ENCODE data around the gene UBAP1.
"Not testable (repeated sequence)": the region's sequence is repeated elsewhere in the genome, so short reads cannot be mapped to it uniquely, and the experiment has no call there.

The UBAP1 gene

DNA sequence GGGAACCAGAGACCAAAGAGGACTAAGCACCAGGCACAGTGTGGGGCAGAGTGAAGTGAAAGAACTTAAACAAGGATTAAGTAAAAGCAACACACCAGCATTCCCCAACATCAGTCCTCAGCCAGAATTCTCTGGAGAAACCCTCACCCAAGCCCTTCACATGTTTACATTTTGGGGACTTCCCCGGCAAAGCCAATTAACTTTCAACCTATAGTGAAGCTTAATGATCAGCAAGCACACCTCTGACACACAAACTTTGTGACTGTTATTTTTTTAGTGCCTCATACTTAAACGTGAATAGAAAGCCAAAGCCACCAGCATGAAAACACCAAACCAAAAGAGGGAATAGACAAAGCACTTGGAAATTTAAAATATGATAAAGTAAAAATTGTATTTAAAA, 94.7 kb downstream of the UBAP1 start:
- not testable (repeated sequence) for H2BK15ac ChIP-seq (ENCODE audit: low read depth, poor library complexity, severe bottlenecking); H4K91ac ChIP-seq (ENCODE audit: low read length); H3K9ac ChIP-seq (ENCODE audit: low read length); H3K14ac ChIP-seq (ENCODE audit: low read length in 2 of 2); H3K4me1 ChIP-seq (ENCODE audit: control insufficient read depth, insufficient read depth, low read depth, low read length); H2BK120ac ChIP-seq (ENCODE audit: low read depth, low read length); H2BK5ac ChIP-seq (ENCODE audit: low read depth, low read length, poor library complexity, severe bottlenecking); H2AFZ ChIP-seq (ENCODE audit: low read depth, low read length); H3K18ac ChIP-seq (ENCODE audit: low read depth in 1 of 2, low read length in 2 of 2); H3K36me3 ChIP-seq (ENCODE audit: control insufficient read depth in 1 of 2, insufficient read depth in 2 of 2, low read depth in 1 of 2, low read length in 2 of 2); H2BK12ac ChIP-seq (ENCODE audit: low read length in 2 of 2); H3K4me2 ChIP-seq (ENCODE audit: low read length, poor library complexity, severe bottlenecking); DNase-seq; H2AK5ac ChIP-seq (ENCODE audit: low read length, severe bottlenecking); H3K4me3 ChIP-seq (ENCODE audit: insufficient read depth in 1 of 2, low read depth in 1 of 2, low read length in 2 of 2); H3K23ac ChIP-seq (ENCODE audit: low read length in 2 of 2); H3K4ac ChIP-seq (ENCODE audit: low read depth in 1 of 2, low read length in 2 of 2); H4K8ac ChIP-seq (ENCODE audit: low read length); H3K27me3 ChIP-seq (ENCODE audit: control insufficient read depth in 1 of 2, insufficient read depth in 1 of 2, low read length in 2 of 2); H3K9me3 ChIP-seq (ENCODE audit: control insufficient read depth, low read length); H3K27ac ChIP-seq (ENCODE audit: low read length, poor library complexity, severe bottlenecking); H3K79me1 ChIP-seq (replicated peaks; ENCODE audit: low read length, poor library complexity, severe bottlenecking)
- WGBS, result no CpG with 5 or more reads among the region's 2 CpGs

GRCh38 chr9:34275811-34276210, 97.0 kb downstream of the UBAP1 start:
- H3K9me3 ChIP-seq (ENCODE audit: control insufficient read depth, low read length), result no peaks in the 10 kb centered on the region
- no peak overlapping the region for H2AFZ ChIP-seq (ENCODE audit: low read depth, low read length)
- H3K4me3 ChIP-seq (ENCODE audit: insufficient read depth in 1 of 2, low read depth in 1 of 2, low read length in 2 of 2), result no peak overlapping the region
- no peak overlapping the region for H2BK15ac ChIP-seq (ENCODE audit: low read depth, poor library complexity, severe bottlenecking)
- H3K4ac ChIP-seq (ENCODE audit: low read depth in 1 of 2, low read length in 2 of 2), result no peak overlapping the region
- H3K9ac ChIP-seq (ENCODE audit: low read length), result no peak overlapping the region
- no peak overlapping the region for H4K8ac ChIP-seq (ENCODE audit: low read length)
- H3K4me1 ChIP-seq (ENCODE audit: control insufficient read depth, insufficient read depth, low read depth, low read length), result no peaks in the 10 kb centered on the region
- no peak overlapping the region for H3K18ac ChIP-seq (ENCODE audit: low read depth in 1 of 2, low read length in 2 of 2)
- no peak for DNase-seq
- H3K27me3 ChIP-seq (ENCODE audit: control insufficient read depth in 1 of 2, insufficient read depth in 1 of 2, low read length in 2 of 2), result no peaks in the 10 kb centered on the region
- H3K23ac ChIP-seq (ENCODE audit: low read length in 2 of 2), result no peak overlapping the region
- no peaks in the 10 kb centered on the region for H3K36me3 ChIP-seq (ENCODE audit: control insufficient read depth in 1 of 2, insufficient read depth in 2 of 2, low read depth in 1 of 2, low read length in 2 of 2)
- no peak overlapping the region for H2BK5ac ChIP-seq (ENCODE audit: low read depth, low read length, poor library complexity, severe bottlenecking)
- H2BK12ac ChIP-seq (ENCODE audit: low read length in 2 of 2), result no peak overlapping the region
- H4K91ac ChIP-seq (ENCODE audit: low read length), result no peak overlapping the region
- 98% methylated on average over 6 of the region's 6 CpGs for WGBS
- H3K79me1 ChIP-seq (replicated peaks; ENCODE audit: low read length, poor library complexity, severe bottlenecking), result no peaks in the 10 kb centered on the region
- no peak overlapping the region for H3K4me2 ChIP-seq (ENCODE audit: low read length, poor library complexity, severe bottlenecking)
- H3K27ac ChIP-seq (ENCODE audit: low read length, poor library complexity, severe bottlenecking), result no peak overlapping the region
- H2AK5ac ChIP-seq (ENCODE audit: low read length, severe bottlenecking), result no peak overlapping the region
- H2BK120ac ChIP-seq (ENCODE audit: low read depth, low read length), result no peak overlapping the region
- H3K14ac ChIP-seq (ENCODE audit: low read length in 2 of 2), result no peak overlapping the region

DNA sequence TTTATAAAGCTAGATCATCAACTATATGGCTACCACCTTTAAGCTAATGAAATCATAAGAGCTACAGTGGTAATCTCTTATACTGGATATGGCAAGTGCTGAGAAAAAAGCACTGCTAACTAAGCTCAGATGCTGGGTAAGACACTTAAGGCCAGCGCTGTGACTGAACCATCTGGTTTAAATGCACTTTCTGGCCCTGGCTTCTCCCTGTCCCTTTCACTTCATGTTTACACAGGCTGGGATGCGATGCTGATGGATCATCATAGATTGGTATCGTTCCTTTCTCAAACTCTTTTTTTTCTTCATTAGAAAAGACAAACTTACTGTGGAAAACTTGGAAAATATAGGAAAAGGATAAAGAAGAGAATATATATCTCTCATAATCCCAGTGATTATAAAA, 97.9 kb downstream of the UBAP1 start:
- H3K36me3 ChIP-seq (ENCODE audit: control insufficient read depth in 1 of 2, insufficient read depth in 2 of 2, low read depth in 1 of 2, low read length in 2 of 2), result no peaks in the 10 kb centered on the region
- no peak overlapping the region for H2BK5ac ChIP-seq (ENCODE audit: low read depth, low read length, poor library complexity, severe bottlenecking)
- no peak overlapping the region for H3K14ac ChIP-seq (ENCODE audit: low read length in 2 of 2)
- no peak overlapping the region for H3K27ac ChIP-seq (ENCODE audit: low read length, poor library complexity, severe bottlenecking)
- no peak overlapping the region for H4K91ac ChIP-seq (ENCODE audit: low read length)
- H3K9me3 ChIP-seq (ENCODE audit: control insufficient read depth, low read length), result no peaks in the 10 kb centered on the region
- H4K8ac ChIP-seq (ENCODE audit: low read length), result no peak overlapping the region
- no peak overlapping the region for H3K4ac ChIP-seq (ENCODE audit: low read depth in 1 of 2, low read length in 2 of 2)
- no peak overlapping the region for H2AFZ ChIP-seq (ENCODE audit: low read depth, low read length)
- H2BK12ac ChIP-seq (ENCODE audit: low read length in 2 of 2), result no peak overlapping the region
- no peaks in the 10 kb centered on the region for H3K4me1 ChIP-seq (ENCODE audit: control insufficient read depth, insufficient read depth, low read depth, low read length)
- H2BK120ac ChIP-seq (ENCODE audit: low read depth, low read length), result no peak overlapping the region
- no peak overlapping the region for H3K4me2 ChIP-seq (ENCODE audit: low read length, poor library complexity, severe bottlenecking)
- no peaks in the 10 kb centered on the region for H3K27me3 ChIP-seq (ENCODE audit: control insufficient read depth in 1 of 2, insufficient read depth in 1 of 2, low read length in 2 of 2)
- WGBS, result 100% methylated on average over 1 of the region's 3 CpGs
- DNase-seq, result no peak
- no peak overlapping the region for H3K4me3 ChIP-seq (ENCODE audit: insufficient read depth in 1 of 2, low read depth in 1 of 2, low read length in 2 of 2)
- H2BK15ac ChIP-seq (ENCODE audit: low read depth, poor library complexity, severe bottlenecking), result no peak overlapping the region
- no peak overlapping the region for H3K23ac ChIP-seq (ENCODE audit: low read length in 2 of 2)
- H3K9ac ChIP-seq (ENCODE audit: low read length), result no peak overlapping the region
- no peak overlapping the region for H2AK5ac ChIP-seq (ENCODE audit: low read length, severe bottlenecking)
- H3K18ac ChIP-seq (ENCODE audit: low read depth in 1 of 2, low read length in 2 of 2), result no peak overlapping the region
- no peaks in the 10 kb centered on the region for H3K79me1 ChIP-seq (replicated peaks; ENCODE audit: low read length, poor library complexity, severe bottlenecking)

- no peak overlapping the region for H3K27ac ChIP-seq (ENCODE audit: low read length, poor library complexity, severe bottlenecking)
- no peak overlapping the region for H4K91ac ChIP-seq (ENCODE audit: low read length)
- H3K23ac ChIP-seq (ENCODE audit: low read length in 2 of 2), result no peak overlapping the region
- no peak overlapping the region for H2BK5ac ChIP-seq (ENCODE audit: low read depth, low read length, poor library complexity, severe bottlenecking)
- no peak overlapping the region for H2AK5ac ChIP-seq (ENCODE audit: low read length, severe bottlenecking)
- no peak overlapping the region for H2BK15ac ChIP-seq (ENCODE audit: low read depth, poor library complexity, severe bottlenecking)
- WGBS, result 93% methylated on average over 3 of the region's 3 CpGs
- no peak overlapping the region for H4K8ac ChIP-seq (ENCODE audit: low read length)
- DNase-seq, result no peak
- no peak overlapping the region for H3K14ac ChIP-seq (ENCODE audit: low read length in 2 of 2)
- H3K4ac ChIP-seq (ENCODE audit: low read depth in 1 of 2, low read length in 2 of 2), result no peak overlapping the region
- H3K27me3 ChIP-seq (ENCODE audit: control insufficient read depth in 1 of 2, insufficient read depth in 1 of 2, low read length in 2 of 2), result no peaks in the 10 kb centered on the region
- H2BK120ac ChIP-seq (ENCODE audit: low read depth, low read length), result no peak overlapping the region
- no peaks in the 10 kb centered on the region for H3K79me1 ChIP-seq (replicated peaks; ENCODE audit: low read length, poor library complexity, severe bottlenecking)
- no peak overlapping the region for H3K4me3 ChIP-seq (ENCODE audit: insufficient read depth in 1 of 2, low read depth in 1 of 2, low read length in 2 of 2)
- H3K4me1 ChIP-seq (ENCODE audit: control insufficient read depth, insufficient read depth, low read depth, low read length), result no peaks in the 10 kb centered on the region
- no peak overlapping the region for H3K18ac ChIP-seq (ENCODE audit: low read depth in 1 of 2, low read length in 2 of 2)
- H3K4me2 ChIP-seq (ENCODE audit: low read length, poor library complexity, severe bottlenecking), result no peak overlapping the region
- H2BK12ac ChIP-seq (ENCODE audit: low read length in 2 of 2), result no peak overlapping the region
- H3K36me3 ChIP-seq (ENCODE audit: control insufficient read depth in 1 of 2, insufficient read depth in 2 of 2, low read depth in 1 of 2, low read length in 2 of 2), result no peaks in the 10 kb centered on the region
- no peaks in the 10 kb centered on the region for H3K9me3 ChIP-seq (ENCODE audit: control insufficient read depth, low read length)
- no peak overlapping the region for H2AFZ ChIP-seq (ENCODE audit: low read depth, low read length)
- H3K9ac ChIP-seq (ENCODE audit: low read length), result no peak overlapping the region
Observed at GRCh38 chr9:34279411-34279810, 100.6 kb downstream of the UBAP1 start.
